Type B pancreatic cell (in vitro differentiated cells): ENCODE data around the gene MED12L. TPM values are rescaled to one million over a fixed set of nuclear protein-coding genes. Genes with fewer than 3 reads are reported as not detected.

Source experiments
- DNase-seq: peaks from one replicate; pipeline ENCODE4 v3.0.0; 2021; ENCODE audit warnings: mixed read lengths; ENCODE audit not compliant: unreplicated experiment; ENCODE audit errors: extremely low spot score
- H3K27ac Mint-ChIP-seq: 2 replicates; pipeline ENCODE4 v1.8.0; 2021; ENCODE audit warnings: mild to moderate bottlenecking, mixed read lengths
- H3K27me3 Mint-ChIP-seq: 2 replicates; pipeline ENCODE4 v1.8.0; 2021; ENCODE audit warnings: mixed read lengths
- H3K36me3 Mint-ChIP-seq: 2 replicates; pipeline ENCODE4 v1.8.0; 2021; ENCODE audit warnings: mixed read lengths
- H3K4me1 Mint-ChIP-seq: one replicate; pipeline ENCODE4 v1.8.0; 2021; ENCODE audit warnings: mixed read lengths; ENCODE audit not compliant: unreplicated experiment
- H3K4me3 Mint-ChIP-seq: 2 replicates; pipeline ENCODE4 v1.8.0; 2021; ENCODE audit warnings: mild to moderate bottlenecking, mixed read lengths
- H3K9me3 Mint-ChIP-seq: 2 replicates; pipeline ENCODE4 v1.8.0; 2021; ENCODE audit warnings: mixed read lengths
- total RNA-seq: library from RNA; stranded (reverse); gene quantifications from 2 replicates; pipeline ENCODE4 v1.2.1, GENCODE V29; 2021; ENCODE audit warnings: low replicate concordance
- TF ChIP-seq, protein P1 (sequence below): fragments of 200-600 bp; sonication (generic); conservative IDR thresholded peaks from 2 replicates; pipeline ENCODE4 v1.5.0; 2021; ENCODE audit warnings: antibody characterized with exemption, mild to moderate bottlenecking

The MED12L gene
- total RNA-seq, 1 donor from 2014 or later, result 6.4 TPM

DNA sequence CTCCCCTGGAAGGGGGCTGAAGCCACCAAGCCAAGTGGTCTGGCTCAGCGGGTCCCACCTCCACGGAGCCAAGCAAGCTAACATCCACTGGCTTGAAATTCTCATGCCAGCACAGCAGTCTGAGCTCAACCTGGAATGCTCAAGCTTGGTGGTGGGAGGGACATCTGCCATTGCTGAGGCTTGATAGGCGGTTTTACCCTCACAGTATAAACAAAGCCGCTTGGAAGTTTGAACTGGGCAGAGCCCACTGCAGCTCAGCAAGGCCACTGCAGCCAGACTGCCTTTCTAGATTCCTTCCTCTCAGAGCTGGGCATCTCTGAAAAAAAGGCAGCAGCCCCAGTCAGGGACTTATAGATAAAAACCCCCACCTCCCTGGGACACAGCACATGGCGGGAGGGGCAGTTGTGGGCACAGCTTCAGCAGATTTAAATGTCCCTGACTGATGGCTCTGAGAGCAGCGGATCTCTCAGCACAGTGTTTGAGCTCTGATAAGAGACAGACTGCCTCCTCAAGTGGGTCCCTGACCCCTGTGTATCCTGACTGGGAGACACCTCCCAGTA, 398.6 kb downstream of the MED12L start:
- Mint-ChIP-seq H3K36me3 (no peaks in the 10 kb centered on the region), H3K4me3 (no peak overlapping the region), H3K27ac (no peak overlapping the region), H3K9me3 (peaks cover 10% of the 10 kb centered on the region), H3K27me3 (no peaks in the 10 kb centered on the region), H3K4me1 (peaks cover 4% of the 10 kb centered on the region)
- no peak for DNase-seq
- TF ChIP-seq, protein P1, sequence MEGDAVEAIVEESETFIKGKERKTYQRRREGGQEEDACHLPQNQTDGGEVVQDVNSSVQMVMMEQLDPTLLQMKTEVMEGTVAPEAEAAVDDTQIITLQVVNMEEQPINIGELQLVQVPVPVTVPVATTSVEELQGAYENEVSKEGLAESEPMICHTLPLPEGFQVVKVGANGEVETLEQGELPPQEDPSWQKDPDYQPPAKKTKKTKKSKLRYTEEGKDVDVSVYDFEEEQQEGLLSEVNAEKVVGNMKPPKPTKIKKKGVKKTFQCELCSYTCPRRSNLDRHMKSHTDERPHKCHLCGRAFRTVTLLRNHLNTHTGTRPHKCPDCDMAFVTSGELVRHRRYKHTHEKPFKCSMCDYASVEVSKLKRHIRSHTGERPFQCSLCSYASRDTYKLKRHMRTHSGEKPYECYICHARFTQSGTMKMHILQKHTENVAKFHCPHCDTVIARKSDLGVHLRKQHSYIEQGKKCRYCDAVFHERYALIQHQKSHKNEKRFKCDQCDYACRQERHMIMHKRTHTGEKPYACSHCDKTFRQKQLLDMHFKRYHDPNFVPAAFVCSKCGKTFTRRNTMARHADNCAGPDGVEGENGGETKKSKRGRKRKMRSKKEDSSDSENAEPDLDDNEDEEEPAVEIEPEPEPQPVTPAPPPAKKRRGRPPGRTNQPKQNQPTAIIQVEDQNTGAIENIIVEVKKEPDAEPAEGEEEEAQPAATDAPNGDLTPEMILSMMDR, result no peak

Other genes starting within 250 kb of the MED12L start
- not detected in 2 replicates for gene MINDY4B, start 180.2 kb upstream of the MED12L start, total RNA-seq
- not detected in 2 replicates for gene CLRN1, start 112.9 kb upstream of the MED12L start, total RNA-seq
- gene GPR171, start 117.6 kb downstream of the MED12L start, total RNA-seq, result not detected in 2 replicates
- gene P2RY14, start 192.9 kb downstream of the MED12L start, total RNA-seq, result 0.14 and 0.60 TPM in 2 replicates
- gene GPR87, start 231.2 kb downstream of the MED12L start, total RNA-seq, result 5.5 and 28.9 TPM in 2 replicates
- not detected in 2 replicates for gene P2RY13, start 243.9 kb downstream of the MED12L start, total RNA-seq